Measurements from ENCODE around the gene LYPD8.
"Not testable (repeated sequence)": the region's sequence is repeated elsewhere in the genome, so short reads cannot be mapped to it uniquely, and the experiment has no call there.

LYPD8 gene
- total RNA-seq: 0 reads per million in 3 experiments

GRCh38 chr1:248755517-248755916 lies at the start of gene LYPD8:
TSS of gene LYPD8 (minus strand) at chr1:248755759. CDS start at chr1:248751081, 4,678 bp downstream.
- no peak for DNase-seq

GRCh38 chr1:248804771-248805681 lies 49.5 kb upstream of the LYPD8 start:
- DNase-seq: no peak

- not testable (repeated sequence) for DNase-seq
Observed at GRCh38 chr1:248803501-248803900, 47.9 kb upstream of the LYPD8 start.

DNA sequence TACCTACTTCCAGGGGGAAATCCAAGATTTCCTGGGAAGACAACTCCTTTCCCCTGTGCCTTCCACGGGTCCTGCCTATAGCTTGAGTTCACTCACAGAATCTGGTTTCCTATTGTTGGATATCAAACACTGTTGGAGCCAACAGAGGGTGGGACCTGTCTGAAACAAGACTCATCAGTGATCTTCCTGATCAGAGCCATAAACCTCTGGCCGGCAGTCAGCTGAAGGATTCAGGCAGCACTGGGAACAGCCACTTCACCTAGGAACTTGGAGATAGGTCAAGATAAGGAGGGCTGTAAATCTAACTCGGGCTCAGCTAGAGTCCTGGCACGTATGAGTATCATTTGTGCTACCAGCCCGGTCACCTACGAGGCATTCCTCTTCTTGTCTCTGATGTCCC lies 46.9 kb upstream of the LYPD8 start:
- DNase-seq: no peak

DNA sequence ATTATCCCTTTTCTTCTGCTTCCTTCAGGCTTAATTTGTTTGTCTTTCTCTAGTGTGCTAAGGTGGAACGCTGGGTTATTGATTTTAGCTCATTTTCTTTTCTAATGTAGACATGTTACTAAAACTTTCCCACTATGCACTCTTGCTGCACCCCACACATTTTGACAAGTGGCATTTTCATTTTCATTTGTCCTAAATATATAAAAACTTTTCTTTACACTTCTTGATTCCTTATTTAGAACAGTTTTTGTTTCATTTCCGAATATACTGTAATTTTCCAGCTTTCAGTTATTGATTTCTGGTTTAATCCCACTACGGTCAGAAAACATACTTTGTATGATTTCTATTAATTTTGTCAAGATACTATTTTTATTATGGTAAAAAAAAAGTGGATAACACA lies 44.9 kb upstream of the LYPD8 start:
- no peak for DNase-seq

GRCh38 chr1:248798791-248799190 lies 43.2 kb upstream of the LYPD8 start:
- no peak for DNase-seq

- not testable (repeated sequence) for DNase-seq
Observed at GRCh38 chr1:248794663-248795062, 39.1 kb upstream of the LYPD8 start.

DNA sequence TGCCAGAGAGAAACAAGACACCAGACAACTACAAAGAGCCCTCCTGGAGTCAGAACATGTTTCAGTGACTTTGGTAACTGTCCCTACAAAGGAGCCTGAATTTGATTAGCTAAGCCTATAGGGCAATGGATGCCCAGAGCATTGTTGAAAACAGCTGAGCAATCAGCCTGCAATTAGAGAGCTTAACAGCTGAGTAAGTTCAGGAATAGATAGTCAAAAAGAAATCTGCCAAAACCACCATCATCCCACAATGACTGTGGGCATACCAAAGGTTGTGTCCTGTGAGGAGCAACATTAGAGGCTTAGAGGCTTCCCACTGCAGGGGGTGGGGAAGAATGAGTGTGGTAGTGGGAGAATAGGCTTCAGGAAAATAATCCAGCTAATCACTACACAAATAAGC lies 38.0 kb upstream of the LYPD8 start:
- no peak for DNase-seq

GRCh38 chr1:248792342-248792741 lies 36.8 kb upstream of the LYPD8 start:
- DNase-seq: no peak

- DNase-seq: no peak
Observed at GRCh38 chr1:248791010-248791409, 35.5 kb upstream of the LYPD8 start.

- no peak for DNase-seq
Observed at GRCh38 chr1:248790456-248790855, 34.9 kb upstream of the LYPD8 start.

GRCh38 chr1:248789337-248789736 lies 33.8 kb upstream of the LYPD8 start:
- DNase-seq: not testable (repeated sequence)

GRCh38 chr1:248788327-248788726 lies 32.8 kb upstream of the LYPD8 start:
- DNase-seq: no peak

DNA sequence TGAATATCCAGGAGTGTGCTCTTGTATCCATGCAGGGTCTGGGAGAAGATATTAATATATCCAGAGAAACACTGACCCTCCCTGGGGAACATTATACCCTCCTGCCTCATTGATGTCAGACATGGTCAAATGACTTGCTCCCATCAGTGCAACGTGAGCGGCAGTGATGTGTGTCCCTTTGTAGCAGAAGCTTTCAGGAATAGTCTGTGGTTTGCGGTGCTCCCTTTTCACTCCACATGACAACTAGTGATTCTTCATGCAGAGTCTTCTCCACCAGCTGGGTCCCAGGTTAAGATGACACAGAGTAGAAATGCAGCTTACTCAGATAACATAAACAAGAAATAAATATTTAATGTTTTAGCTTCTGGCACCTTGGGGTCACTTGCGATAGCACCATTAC lies 31.9 kb upstream of the LYPD8 start:
- no peak for DNase-seq

DNA sequence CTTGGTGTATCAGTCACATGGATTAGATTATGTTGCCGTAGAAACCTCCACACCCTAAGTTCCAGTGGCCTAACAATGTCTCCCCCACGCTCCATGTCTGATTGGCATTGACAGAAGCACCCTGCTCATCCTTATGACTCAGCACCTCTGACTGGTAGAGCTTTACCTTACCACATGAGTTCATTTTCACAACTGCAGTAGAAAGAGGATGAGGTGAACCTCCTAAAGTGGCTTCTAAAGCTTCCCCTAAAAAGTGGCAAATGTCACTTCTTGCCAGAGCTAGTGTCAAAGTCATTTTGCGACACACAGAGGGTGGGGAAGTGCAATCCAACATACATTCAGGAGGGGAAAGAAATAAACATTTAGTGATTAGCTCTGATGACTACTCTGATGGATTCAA lies 30.6 kb upstream of the LYPD8 start:
- no peak for DNase-seq

- DNase-seq: no peak
Observed at GRCh38 chr1:248783367-248783766, 27.8 kb upstream of the LYPD8 start.

- DNase-seq: no peak
Observed at GRCh38 chr1:248782416-248783141, 27.0 kb upstream of the LYPD8 start.

DNA sequence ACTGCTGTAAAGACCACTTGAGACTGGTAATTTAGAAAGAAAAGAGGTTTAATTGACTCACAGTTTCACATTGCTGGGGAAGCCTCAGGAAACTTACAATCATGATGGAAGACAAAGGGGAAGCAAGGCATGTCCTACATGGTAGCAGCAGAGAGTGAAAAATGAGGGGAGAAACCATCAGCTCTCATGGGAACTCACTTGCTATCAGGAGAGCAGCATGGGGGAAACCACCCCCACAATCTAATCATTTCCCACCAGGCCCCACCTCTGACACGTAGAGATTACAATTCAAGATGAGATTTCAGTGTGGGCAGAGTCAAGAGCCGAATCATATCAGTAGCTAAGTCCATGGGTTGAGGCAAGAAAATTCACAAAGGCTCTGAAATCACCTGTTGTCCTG lies 23.8 kb upstream of the LYPD8 start:
- no peak for DNase-seq

DNA sequence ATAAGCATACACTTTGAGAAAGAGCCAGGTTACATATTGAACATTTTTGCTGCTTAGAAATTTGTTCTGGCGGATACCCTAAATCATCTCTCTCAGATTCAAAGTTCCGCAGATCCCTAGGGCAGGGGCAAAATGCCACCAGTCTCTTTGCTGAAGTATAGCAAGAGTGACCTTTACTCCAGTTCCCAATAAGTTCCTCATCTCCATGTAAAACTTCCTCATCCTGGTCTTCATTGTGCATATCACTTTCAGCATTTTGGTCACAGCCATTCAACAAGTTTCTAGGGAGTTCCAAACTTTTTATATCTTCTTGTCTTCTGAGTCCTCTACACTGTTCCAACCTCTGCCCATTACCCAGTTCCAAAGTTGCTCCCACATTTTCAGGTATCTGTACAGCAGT lies 23.3 kb upstream of the LYPD8 start:
- DNase-seq: no peak

DNA sequence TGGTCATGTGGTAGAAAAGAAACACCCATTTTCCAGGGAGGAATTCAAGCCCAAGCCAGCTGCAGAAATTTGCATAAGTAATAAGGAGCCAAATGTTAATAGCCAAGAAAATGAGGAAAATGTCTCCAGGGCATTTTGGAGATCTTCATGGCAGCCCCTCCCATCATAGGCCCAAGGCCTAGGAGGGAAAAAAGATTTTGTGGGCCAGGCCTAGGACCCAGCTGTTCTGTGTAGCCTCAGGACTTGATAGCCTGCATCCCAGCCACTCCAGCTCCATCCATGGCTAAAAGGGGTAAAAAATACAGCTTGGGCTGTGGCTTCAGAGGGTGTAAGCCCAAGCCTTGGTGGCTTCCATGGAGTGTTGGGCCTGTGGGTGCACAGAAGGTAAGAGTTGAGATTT lies 21.4 kb upstream of the LYPD8 start:
- DNase-seq: no peak

DNA sequence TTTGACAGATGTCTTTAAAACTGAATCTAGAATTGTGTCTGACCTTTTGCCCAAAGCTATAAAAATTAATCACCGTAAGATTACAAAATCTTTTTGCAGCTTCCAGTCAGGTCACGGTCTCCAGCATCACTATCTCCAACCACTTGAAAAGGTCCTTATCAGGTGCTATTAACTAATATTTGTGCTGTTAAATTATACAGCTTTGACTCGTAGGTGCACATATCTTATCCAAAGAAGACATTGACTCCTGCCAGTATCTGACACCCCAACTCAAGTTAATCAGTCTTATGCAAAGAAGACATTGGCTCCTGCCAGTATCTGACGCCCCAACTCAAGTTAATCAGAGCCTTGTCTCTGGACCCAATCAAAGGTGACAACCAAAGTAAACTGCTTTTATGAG lies 19.9 kb upstream of the LYPD8 start:
- DNase-seq: no peak

GRCh38 chr1:248759644-248760043 lies 4.1 kb upstream of the LYPD8 start:
- DNase-seq: no peak

DNA sequence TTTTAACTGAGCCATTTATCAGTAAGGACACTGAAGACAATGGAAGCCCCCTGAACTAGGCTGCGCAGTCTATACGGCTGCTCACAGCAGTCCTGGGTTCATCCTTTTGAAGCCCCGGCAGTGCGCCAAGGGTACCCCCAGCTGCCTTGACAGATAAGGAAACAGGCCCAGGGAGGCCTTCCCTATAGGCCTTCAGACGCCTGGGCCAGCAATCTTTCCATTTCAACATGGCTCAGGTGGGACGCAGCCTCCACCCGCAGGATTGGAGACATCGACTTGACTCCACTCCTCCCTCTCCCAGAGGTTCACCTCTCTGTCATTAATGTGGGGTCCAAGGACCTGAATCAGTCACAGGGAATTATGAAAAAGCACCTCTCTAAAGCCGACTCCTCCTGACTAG lies 2.8 kb upstream of the LYPD8 start:
- no peak for DNase-seq

DNA sequence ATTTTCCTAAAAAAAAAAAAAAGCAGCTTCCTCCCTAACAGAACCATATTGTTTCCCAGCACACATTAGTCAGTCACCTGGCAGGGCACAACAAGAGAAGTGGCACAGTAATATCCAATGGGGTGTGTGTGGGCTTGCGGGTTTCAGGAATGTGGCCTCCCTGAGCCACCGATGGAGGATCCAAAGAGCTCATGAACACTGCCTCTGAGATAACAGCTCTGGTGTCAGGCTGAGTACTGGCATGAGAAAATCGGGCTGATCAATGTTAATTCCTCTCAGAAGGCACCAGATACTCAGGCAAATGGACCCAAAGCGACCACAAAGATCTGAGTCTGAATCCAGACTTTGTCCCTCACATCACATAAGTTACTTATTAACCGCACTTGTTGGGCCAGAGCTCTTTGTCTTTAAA lies 2.2 kb upstream of the LYPD8 start:
- DNase-seq: no peak

Data from central memory CD4-positive, alpha-beta T cell (primary cell).